ENCODE results near the gene SPATC1L.
"Not testable (repeated sequence)": the region's sequence is repeated elsewhere in the genome, so short reads cannot be mapped to it uniquely, and the experiment has no call there.

The SPATC1L gene

GRCh38 chr21:46149205-46149901 is 34.9 kb downstream of the SPATC1L start:
- peak; percentile 21 for DNase-seq

- DNase-seq: peak; percentile 17
These were observed 36.2 kb downstream of the SPATC1L start for GRCh38 chr21:46148106-46148505.

- peak; percentile 27 for DNase-seq
These were observed 36.8 kb downstream of the SPATC1L start for GRCh38 chr21:46147429-46147828.

GRCh38 chr21:46146856-46147255 is 37.4 kb downstream of the SPATC1L start:
- peak; percentile 19 for DNase-seq

- no peak for DNase-seq
These were observed 38.2 kb downstream of the SPATC1L start for GRCh38 chr21:46145840-46146691.

- DNase-seq: no peak
These were observed 39.0 kb downstream of the SPATC1L start for GRCh38 chr21:46145159-46145839.

- no peak for DNase-seq
These were observed 39.7 kb downstream of the SPATC1L start for GRCh38 chr21:46144464-46145070.

- DNase-seq: peak; percentile 51
These were observed 41.4 kb downstream of the SPATC1L start for GRCh38 chr21:46142582-46143473.

- no peak for DNase-seq
These were observed 42.3 kb downstream of the SPATC1L start for GRCh38 chr21:46141767-46142581.

- not testable (repeated sequence) for DNase-seq
These were observed 43.8 kb downstream of the SPATC1L start for GRCh38 chr21:46140352-46141003.

- no peak for DNase-seq
These were observed 44.6 kb downstream of the SPATC1L start for GRCh38 chr21:46139686-46140085.

GRCh38 chr21:46138383-46138970 is 45.8 kb downstream of the SPATC1L start:
- no peak for DNase-seq

- DNase-seq: no peak
These were observed 46.4 kb downstream of the SPATC1L start for GRCh38 chr21:46137908-46138307.

- DNase-seq: no peak
These were observed 47.4 kb downstream of the SPATC1L start for GRCh38 chr21:46136739-46137349.

GRCh38 chr21:46135782-46136395 is 48.4 kb downstream of the SPATC1L start:
- DNase-seq: no peak

- no peak for DNase-seq
These were observed 52.2 kb downstream of the SPATC1L start for GRCh38 chr21:46131838-46132651.

- DNase-seq: no peak
These were observed 52.7 kb downstream of the SPATC1L start for GRCh38 chr21:46131588-46131837.

GRCh38 chr21:46130831-46131587 is 53.2 kb downstream of the SPATC1L start:
- DNase-seq: no peak
